COLO668 (cell line): ENCODE results near the gene FOXA3.
"Not testable (repeated sequence)": the region's sequence is repeated elsewhere in the genome, so short reads cannot be mapped to it uniquely, and the experiment has no call there.

ENCODE experiments used
- DNase-seq: peaks from one replicate; lab custom pipeline; 2025; ENCODE audit not compliant: unreplicated experiment; lab: John Stamatoyannopoulos, UW

Gene FOXA3

DNA sequence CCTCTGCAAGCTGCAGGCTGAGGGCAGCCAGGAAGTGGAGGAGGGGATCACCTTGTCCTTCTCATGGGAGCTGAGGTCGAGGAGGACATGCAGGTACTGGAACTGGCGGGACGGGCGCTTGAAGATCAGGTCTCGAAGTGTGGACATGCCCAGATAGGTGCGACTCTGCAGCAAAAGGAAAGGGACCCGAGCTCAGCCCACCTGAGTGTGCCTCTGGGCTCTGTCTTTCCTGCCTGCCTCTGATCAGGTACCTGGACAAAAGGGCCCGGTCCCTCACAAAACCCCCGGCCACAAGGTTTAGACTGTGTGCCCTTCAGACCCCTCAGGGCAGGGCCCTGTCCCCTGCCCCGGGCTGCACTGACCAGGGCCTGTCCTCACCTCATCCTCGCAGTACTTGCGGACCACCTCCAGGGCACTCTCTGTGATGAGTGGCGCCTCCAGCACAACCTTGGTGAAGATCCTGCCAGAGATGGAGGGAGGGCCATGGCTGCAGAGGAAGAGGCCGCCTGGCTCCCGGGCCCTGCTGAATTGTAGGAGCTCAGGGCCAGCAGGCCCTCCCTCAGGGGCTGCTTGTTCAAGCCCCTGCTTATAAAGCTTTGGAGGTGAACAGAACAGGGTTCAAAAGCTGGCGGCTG is 36.5 kb upstream of the FOXA3 start:
- DNase-seq, result no peak

DNA sequence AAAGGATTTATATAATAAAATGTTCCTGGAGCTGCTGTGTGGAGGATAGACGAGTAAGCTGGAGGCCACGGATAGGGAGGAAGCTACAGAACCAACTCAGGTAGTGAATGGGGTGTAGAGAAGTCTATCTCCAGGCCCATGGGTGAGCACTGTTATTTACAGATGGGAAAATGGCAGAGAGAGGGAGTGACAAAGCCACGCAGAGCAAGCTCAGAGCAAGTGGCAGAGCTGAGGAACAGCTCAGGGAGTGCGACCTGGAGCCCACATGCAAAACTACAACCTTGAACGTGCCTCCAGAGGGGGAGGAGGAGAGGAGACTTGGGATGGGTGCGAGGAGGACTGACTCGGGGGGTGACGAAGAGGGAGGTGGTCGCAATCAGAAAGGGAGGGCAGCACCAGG is 35.6 kb upstream of the FOXA3 start:
- DNase-seq, result no peak

GRCh38 chr19:45828945-45829344 is 35.2 kb upstream of the FOXA3 start:
- no peak for DNase-seq

- no peak for DNase-seq
Measured at GRCh38 chr19:45834970-45835369, 29.2 kb upstream of the FOXA3 start.

- no peak for DNase-seq
Measured at GRCh38 chr19:45842198-45842597, 21.9 kb upstream of the FOXA3 start.

- DNase-seq, result peak; percentile 15
Measured at GRCh38 chr19:45847663-45848062, 16.5 kb upstream of the FOXA3 start.

- DNase-seq, result no peak
Measured at GRCh38 chr19:45848922-45849321, 15.2 kb upstream of the FOXA3 start.

GRCh38 chr19:45852145-45852750 is 11.9 kb upstream of the FOXA3 start:
- no peak for DNase-seq

- DNase-seq, result no peak
Measured at GRCh38 chr19:45852983-45853382, 11.1 kb upstream of the FOXA3 start.

GRCh38 chr19:45854167-45854778 is 9.9 kb upstream of the FOXA3 start:
- DNase-seq, result no peak

DNA sequence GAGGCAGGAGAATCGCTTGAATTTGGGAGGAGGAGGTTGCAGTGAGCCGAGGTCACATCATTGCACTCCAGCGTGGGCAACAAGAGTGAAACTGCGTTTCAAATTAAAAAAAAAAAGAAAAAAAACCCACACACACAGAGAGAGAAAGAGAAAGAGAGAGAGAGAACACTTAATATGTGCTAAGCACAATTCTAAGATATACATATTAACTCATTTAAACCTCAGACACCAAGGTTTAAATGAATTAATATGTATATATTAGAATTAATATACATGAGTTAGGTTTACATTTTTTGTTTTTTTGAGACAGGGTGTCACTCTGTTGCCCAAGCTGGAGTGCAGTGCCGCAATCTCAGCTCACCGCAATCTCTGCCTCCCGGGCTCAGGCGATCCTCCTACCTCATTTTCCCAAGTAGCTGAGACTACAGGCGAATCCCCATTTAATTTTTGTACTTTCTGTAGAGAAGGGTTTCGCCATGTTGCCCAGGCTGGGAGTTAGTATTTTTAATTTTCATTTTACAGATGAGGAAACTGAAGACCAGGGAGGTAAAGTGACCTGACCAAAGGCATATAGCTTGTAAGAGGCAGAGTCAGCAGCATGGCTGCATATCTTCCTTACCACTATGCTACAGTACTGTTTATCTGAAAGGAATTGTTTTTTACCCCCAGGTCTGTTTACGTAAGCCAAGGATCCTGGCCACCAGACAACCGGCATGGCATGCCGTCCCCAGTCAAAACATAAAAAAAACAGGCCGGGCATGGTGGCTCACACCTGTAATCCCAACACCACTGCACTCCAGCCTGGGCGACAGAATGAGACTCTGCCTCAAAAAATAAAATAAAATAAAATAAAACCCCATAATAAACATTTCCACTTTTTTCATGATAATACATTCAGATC is 3.5 kb upstream of the FOXA3 start:
- no peak for DNase-seq

- DNase-seq, result no peak
Measured at GRCh38 chr19:45862271-45862563, 1.9 kb upstream of the FOXA3 start.

GRCh38 chr19:45862564-45863334 is 1.4 kb upstream of the FOXA3 start, which contains the start of gene SYMPK:
Gene SYMPK (minus strand): TSS chr19:45863147. CDS start chr19:45854495, 8,652 bp downstream.
- DNase-seq, result peak; percentile 98

DNA sequence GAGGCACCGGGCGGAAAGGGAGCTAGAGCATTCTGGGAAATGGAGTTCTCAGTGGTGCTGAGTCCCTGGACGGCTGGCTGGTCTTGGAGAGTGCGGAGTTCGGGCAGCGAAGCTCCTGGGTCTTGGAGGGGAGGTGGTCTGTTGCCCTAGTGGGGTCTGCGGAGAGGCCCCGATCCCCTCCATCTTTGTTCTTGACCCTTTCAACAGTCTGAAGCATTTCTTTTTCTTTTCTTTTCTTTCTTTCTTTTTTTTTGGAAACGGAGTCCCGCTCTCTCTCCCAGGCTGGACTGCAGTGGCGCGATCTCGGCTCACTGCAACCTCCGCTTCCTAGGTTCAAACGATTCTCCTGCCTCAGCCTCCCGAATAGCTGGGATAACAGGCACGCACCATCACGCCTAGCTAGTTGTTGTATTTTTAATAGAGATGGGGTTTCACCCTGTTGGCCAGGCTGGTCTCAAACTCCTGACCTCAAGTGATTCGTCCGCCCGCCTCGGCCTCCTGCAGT is 739 bp upstream of the FOXA3 start:
- DNase-seq, result no peak

GRCh38 chr19:45864629-45865082 is 530 bp downstream of the FOXA3 start:
- DNase-seq, result no peak

DNA sequence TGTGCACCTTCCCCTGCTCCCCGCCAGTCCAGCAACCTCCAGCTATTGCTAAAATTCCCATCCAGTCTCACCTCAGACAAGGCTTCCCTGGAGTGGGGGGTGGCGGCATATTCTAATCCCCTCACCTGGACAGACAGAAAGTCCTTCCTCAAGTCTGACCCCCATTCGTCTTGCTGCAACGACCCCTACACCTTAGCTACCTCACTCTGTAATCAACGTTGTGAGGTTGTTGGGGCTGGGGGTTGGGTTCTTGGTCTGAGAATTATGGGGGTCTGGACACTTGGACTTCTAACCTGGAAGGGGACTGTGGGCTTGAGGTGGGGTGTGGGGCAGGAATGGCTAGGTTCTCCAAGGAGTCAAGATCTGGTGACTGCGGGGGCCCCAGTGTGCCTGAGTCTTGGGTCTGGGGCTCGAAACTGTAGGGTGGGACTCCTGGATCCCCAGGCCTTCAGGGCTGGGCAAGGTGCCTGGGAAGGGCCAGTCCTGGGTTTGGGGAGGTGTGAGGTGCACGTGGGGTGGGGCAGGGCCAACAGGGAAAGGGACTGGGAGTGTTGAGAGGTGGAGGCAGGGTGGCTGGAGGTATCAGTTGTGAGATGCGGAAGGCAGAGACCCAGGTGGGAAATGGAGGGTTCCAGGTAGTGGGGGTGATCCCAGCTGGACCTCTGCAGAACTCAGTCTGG is 1.3 kb downstream of the FOXA3 start:
- DNase-seq, result no peak

DNA sequence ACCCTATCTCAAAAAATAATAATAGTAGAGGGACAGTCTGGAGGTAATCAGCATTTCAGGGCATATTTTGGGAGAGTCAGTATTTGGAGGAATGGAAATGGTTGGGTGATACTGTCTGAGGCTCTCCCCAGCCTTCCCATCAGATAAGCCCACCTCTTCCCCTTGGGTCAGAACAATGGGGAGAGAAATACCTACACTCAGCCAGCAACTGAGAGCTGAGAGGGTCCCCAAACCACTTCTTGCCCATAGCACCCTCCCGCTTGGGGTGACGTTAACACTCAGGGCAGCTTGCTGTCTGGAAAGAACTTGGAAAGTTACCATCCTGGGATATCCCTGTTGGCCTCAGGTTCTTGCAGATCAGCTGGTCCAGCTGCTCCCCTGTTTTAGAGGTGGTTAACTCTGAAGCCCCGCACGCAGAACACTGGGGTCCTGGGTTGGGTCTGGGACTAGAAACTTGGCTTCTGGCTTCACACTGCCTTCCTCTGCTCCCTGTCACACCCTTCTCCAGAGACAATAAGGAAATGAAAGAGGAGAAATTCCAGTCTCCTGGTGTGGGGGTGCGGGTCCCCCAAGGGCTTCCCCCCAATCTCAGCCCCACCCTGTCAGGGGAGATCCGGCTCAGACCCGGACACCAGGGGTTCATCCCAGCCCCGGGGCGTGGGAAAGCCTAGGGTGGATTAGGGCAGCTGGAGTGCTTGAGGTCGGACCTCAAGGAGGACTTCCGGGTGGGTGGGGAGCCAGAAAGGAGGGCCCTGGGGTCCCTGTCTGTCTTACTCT is 2.5 kb downstream of the FOXA3 start:
- DNase-seq, result no peak

GRCh38 chr19:45867241-45867640 is 3.1 kb downstream of the FOXA3 start:
- not testable (repeated sequence) for DNase-seq

- DNase-seq, result no peak
Measured at GRCh38 chr19:45870798-45871197, 6.7 kb downstream of the FOXA3 start.
